K562 (cell line): Measurements from ENCODE around the gene CES5A. TPM values are rescaled to one million over a fixed set of nuclear protein-coding genes. Genes with fewer than 3 reads are reported as not detected.

Experiments used
- CREBBP ChIP-seq: IDR thresholded peaks from one replicate; pipeline ENCODE4 v1.6.1; 2012; ENCODE audit warnings: low read depth, mild to moderate bottlenecking, control low read depth, inconsistent platforms, low read length
- JUND ChIP-seq, 2 experiments: IDR thresholded peaks; 2 replicates in 1 of 2; 3 replicates in 1 of 2; pipeline ENCODE4 v1.6.1; 2011; ENCODE audit warnings: borderline replicate concordance in 2 of 2, low read depth in 2 of 2, low read length in 2 of 2, improper control_type of control experiment in 1 of 2, missing biosample characterization in 1 of 2, missing genetic modification characterization in 1 of 2, missing genetic modification reagents in 1 of 2
- PTTG1 ChIP-seq: fragments of 450-650 bp; IDR thresholded peaks from 2 replicates; pipeline ENCODE4 v1.6.1; 2016; ENCODE audit warnings: low read depth, mild to moderate bottlenecking, missing genetic modification characterization, missing compliant biosample characterization
- RFX7 ChIP-seq: fragments of 250-450 bp; sonication (Bioruptor Pico); IDR thresholded peaks from 2 replicates; pipeline ENCODE4 v1.5.1; 2021; ENCODE audit warnings: mild to moderate bottlenecking
- SMAD1 ChIP-seq: fragments of 150-350 bp; IDR thresholded peaks from 2 replicates; pipeline ENCODE4 v1.6.1; 2014; ENCODE audit warnings: low read length, low read depth; ENCODE audit not compliant: partially characterized antibody
- SMARCE1 ChIP-seq: fragments of 450-650 bp; IDR thresholded peaks from 2 replicates; pipeline ENCODE4 v1.7.1; 2016; ENCODE audit warnings: mild to moderate bottlenecking
- TEAD2 ChIP-seq: fragments of 450-650 bp; IDR thresholded peaks from 2 replicates; pipeline ENCODE4 v1.6.1; 2016; ENCODE audit warnings: missing genetic modification characterization, control low read depth, missing compliant biosample characterization
- polyA plus RNA-seq, 8 experiments: library from polyadenylated mRNA; depleted of rRNA in 4 of 8; stranded (reverse) in 5 of 8; unstranded in 3 of 8; fragments of >200 nt; fragmentation: Nextera tagmentation in 2 of 8; fragmentation: Illumina TruSeq in 1 of 8; extraction: Ambion mirVana in 2 of 8; extraction: Trizol in 1 of 8; gene quantifications; 2 replicates each; pipeline versions ENCODE4 v1.2.1 to v1.2.3, GENCODE V29; 2011 to 2014; ENCODE audit warnings: inconsistent platforms in 1 of 8, missing spikeins in 1 of 8
- total RNA-seq, 7 experiments: library from RNA; depleted of rRNA in 6 of 7; stranded (reverse); fragments of >200 nt in 6 of 7; fragmentation: Illumina TruSeq in 2 of 7; extraction: Trizol in 2 of 7; gene quantifications; 2 replicates each; pipeline versions ENCODE4 v1.2.1 to v1.2.3, GENCODE V29; 2011 to 2021; ENCODE audit warnings: low replicate concordance in 1 of 7
- TF ChIP-seq, protein P1 (sequence below): fragments of 450-650 bp; IDR thresholded peaks from 2 replicates; pipeline ENCODE4 v1.6.1; 2016; ENCODE audit warnings: mild to moderate bottlenecking, moderate library complexity
- TF ChIP-seq, protein P2 (sequence below): fragments of 250-450 bp; sonication (Bioruptor Pico); IDR thresholded peaks from 2 replicates; pipeline ENCODE4 v1.5.0; 2020; ENCODE audit warnings: mild to moderate bottlenecking
- TF ChIP-seq, protein P3 (sequence below), 2 experiments: fragments of 450-650 bp; IDR thresholded peaks; 2 replicates each; pipeline ENCODE4 v1.6.1; 2016

Gene CES5A
- total and polyA plus RNA-seq, 9 of the 15 experiments (the other 6 are each of a cell fraction or from before 2014, with no cell fraction given) = 0.07 to 0.17 (median 0.15) TPM; not detected in 4

DNA sequence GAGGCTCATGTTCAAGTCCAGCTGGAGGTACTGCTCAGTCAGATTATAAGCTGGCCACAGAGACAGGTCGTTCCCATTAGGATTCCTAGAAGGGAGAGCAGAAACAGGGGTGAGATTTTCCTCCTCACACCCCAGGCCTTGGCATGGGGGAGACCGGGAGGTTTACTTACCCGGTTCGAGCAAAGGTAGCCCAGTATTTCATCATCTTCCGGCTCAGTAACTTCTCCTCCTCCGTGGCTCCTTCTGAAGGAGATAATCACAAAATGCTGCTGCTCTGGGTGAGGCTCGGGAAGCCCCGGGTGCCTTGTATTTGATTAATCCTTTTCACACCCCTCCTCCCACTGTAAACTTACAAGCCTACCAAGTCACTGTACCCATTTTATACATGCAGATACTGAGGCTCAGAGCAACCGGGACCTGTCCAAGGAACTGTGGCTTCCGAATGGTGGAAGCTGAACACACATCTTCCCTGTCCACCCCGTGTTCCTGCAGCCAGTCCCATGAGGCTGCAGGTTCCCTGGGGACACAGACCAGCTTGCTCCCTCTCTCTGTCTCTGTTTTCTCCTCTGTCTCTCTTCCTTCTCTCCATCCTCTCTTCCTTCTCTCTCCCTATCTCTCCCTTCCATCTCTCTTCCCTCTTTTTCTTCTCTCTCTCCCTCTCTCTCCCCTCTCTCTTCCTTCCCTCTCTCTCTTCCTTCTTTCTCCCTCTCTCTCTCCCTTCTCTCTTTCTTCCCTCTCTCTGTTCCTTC lies 28.4 kb downstream of the CES5A start (continued):
- TF ChIP-seq, protein P1, sequence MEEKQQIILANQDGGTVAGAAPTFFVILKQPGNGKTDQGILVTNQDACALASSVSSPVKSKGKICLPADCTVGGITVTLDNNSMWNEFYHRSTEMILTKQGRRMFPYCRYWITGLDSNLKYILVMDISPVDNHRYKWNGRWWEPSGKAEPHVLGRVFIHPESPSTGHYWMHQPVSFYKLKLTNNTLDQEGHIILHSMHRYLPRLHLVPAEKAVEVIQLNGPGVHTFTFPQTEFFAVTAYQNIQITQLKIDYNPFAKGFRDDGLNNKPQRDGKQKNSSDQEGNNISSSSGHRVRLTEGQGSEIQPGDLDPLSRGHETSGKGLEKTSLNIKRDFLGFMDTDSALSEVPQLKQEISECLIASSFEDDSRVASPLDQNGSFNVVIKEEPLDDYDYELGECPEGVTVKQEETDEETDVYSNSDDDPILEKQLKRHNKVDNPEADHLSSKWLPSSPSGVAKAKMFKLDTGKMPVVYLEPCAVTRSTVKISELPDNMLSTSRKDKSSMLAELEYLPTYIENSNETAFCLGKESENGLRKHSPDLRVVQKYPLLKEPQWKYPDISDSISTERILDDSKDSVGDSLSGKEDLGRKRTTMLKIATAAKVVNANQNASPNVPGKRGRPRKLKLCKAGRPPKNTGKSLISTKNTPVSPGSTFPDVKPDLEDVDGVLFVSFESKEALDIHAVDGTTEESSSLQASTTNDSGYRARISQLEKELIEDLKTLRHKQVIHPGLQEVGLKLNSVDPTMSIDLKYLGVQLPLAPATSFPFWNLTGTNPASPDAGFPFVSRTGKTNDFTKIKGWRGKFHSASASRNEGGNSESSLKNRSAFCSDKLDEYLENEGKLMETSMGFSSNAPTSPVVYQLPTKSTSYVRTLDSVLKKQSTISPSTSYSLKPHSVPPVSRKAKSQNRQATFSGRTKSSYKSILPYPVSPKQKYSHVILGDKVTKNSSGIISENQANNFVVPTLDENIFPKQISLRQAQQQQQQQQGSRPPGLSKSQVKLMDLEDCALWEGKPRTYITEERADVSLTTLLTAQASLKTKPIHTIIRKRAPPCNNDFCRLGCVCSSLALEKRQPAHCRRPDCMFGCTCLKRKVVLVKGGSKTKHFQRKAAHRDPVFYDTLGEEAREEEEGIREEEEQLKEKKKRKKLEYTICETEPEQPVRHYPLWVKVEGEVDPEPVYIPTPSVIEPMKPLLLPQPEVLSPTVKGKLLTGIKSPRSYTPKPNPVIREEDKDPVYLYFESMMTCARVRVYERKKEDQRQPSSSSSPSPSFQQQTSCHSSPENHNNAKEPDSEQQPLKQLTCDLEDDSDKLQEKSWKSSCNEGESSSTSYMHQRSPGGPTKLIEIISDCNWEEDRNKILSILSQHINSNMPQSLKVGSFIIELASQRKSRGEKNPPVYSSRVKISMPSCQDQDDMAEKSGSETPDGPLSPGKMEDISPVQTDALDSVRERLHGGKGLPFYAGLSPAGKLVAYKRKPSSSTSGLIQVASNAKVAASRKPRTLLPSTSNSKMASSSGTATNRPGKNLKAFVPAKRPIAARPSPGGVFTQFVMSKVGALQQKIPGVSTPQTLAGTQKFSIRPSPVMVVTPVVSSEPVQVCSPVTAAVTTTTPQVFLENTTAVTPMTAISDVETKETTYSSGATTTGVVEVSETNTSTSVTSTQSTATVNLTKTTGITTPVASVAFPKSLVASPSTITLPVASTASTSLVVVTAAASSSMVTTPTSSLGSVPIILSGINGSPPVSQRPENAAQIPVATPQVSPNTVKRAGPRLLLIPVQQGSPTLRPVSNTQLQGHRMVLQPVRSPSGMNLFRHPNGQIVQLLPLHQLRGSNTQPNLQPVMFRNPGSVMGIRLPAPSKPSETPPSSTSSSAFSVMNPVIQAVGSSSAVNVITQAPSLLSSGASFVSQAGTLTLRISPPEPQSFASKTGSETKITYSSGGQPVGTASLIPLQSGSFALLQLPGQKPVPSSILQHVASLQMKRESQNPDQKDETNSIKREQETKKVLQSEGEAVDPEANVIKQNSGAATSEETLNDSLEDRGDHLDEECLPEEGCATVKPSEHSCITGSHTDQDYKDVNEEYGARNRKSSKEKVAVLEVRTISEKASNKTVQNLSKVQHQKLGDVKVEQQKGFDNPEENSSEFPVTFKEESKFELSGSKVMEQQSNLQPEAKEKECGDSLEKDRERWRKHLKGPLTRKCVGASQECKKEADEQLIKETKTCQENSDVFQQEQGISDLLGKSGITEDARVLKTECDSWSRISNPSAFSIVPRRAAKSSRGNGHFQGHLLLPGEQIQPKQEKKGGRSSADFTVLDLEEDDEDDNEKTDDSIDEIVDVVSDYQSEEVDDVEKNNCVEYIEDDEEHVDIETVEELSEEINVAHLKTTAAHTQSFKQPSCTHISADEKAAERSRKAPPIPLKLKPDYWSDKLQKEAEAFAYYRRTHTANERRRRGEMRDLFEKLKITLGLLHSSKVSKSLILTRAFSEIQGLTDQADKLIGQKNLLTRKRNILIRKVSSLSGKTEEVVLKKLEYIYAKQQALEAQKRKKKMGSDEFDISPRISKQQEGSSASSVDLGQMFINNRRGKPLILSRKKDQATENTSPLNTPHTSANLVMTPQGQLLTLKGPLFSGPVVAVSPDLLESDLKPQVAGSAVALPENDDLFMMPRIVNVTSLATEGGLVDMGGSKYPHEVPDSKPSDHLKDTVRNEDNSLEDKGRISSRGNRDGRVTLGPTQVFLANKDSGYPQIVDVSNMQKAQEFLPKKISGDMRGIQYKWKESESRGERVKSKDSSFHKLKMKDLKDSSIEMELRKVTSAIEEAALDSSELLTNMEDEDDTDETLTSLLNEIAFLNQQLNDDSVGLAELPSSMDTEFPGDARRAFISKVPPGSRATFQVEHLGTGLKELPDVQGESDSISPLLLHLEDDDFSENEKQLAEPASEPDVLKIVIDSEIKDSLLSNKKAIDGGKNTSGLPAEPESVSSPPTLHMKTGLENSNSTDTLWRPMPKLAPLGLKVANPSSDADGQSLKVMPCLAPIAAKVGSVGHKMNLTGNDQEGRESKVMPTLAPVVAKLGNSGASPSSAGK = peak; percentile 86
- TF ChIP-seq CREBBP (no peak), RFX7 (CRISPR knock-in tag) (no peak), TEAD2 (tag) (no peak), PTTG1 (tag) (no peak), JUND (IDR thresholded peaks at IDR 0.05; ENCODE audit: borderline replicate concordance, low read depth, low read length) (0 out of 2 replicates have a peak, but pooled peaks have one; percentile 27), JUND (tag; IDR thresholded peaks at IDR 0.05; ENCODE audit: borderline replicate concordance, low read depth, low read length) (no peak), SMARCE1 (no peak; the same call in 1 of the 2 replicates), SMAD1 (no peak)
- TF ChIP-seq, protein P2, sequence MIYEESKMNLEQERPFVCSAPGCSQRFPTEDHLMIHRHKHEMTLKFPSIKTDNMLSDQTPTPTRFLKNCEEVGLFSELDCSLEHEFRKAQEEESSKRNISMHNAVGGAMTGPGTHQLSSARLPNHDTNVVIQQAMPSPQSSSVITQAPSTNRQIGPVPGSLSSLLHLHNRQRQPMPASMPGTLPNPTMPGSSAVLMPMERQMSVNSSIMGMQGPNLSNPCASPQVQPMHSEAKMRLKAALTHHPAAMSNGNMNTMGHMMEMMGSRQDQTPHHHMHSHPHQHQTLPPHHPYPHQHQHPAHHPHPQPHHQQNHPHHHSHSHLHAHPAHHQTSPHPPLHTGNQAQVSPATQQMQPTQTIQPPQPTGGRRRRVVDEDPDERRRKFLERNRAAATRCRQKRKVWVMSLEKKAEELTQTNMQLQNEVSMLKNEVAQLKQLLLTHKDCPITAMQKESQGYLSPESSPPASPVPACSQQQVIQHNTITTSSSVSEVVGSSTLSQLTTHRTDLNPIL (CRISPR knock-in tag) = no peak
- TF ChIP-seq, protein P3, sequence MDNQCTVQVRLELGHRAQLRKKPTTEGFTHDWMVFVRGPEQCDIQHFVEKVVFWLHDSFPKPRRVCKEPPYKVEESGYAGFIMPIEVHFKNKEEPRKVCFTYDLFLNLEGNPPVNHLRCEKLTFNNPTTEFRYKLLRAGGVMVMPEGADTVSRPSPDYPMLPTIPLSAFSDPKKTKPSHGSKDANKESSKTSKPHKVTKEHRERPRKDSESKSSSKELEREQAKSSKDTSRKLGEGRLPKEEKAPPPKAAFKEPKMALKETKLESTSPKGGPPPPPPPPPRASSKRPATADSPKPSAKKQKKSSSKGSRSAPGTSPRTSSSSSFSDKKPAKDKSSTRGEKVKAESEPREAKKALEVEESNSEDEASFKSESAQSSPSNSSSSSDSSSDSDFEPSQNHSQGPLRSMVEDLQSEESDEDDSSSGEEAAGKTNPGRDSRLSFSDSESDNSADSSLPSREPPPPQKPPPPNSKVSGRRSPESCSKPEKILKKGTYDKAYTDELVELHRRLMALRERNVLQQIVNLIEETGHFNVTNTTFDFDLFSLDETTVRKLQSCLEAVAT (IDR thresholded peaks at IDR 0.05) = 0 out of 4 replicates have a peak, but pooled peaks of 1 of the 2 experiments have one; percentile 18
